Measurements from ENCODE around the gene MEP1A.

MEP1A gene

DNA sequence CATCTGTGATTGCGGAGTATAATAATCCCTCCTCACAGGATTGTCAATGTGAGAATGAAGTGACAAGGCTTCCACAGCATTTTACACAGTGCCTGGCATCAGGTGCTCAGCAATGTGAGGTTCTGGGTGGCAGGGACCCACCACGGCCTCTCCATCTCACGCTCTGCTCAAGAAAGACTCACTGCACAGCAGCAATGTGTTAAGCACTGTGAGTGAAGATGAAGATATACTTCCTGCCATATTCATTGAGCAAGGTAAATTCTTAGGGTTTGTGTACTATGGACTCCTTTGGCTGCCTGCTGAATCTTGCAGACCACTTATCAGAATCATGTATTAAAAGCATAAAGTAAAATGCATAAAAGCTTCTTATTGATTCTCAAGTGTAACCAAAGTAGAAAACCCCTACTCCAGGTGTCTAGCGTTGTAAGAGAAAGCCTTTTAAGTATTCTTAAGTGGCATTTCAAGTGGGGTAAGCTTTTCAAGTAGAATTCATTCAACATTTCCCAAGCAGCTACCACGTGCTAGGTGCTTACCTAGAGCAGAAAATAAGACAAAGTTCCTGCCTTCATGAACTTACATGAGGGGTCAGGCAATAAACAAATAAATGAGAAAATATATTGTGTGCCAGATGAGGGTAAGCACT lies 17.0 kb upstream of the MEP1A start:
- no peak overlapping the region for H3K27ac ChIP-seq
- no peak for DNase-seq (ENCODE audit: low spot score)
- CTCF ChIA-PET: no interaction called here
- POLR2A ChIA-PET (ENCODE audit: low non-redundant PET): no interaction called here
- TF ChIP-seq, protein P1, sequence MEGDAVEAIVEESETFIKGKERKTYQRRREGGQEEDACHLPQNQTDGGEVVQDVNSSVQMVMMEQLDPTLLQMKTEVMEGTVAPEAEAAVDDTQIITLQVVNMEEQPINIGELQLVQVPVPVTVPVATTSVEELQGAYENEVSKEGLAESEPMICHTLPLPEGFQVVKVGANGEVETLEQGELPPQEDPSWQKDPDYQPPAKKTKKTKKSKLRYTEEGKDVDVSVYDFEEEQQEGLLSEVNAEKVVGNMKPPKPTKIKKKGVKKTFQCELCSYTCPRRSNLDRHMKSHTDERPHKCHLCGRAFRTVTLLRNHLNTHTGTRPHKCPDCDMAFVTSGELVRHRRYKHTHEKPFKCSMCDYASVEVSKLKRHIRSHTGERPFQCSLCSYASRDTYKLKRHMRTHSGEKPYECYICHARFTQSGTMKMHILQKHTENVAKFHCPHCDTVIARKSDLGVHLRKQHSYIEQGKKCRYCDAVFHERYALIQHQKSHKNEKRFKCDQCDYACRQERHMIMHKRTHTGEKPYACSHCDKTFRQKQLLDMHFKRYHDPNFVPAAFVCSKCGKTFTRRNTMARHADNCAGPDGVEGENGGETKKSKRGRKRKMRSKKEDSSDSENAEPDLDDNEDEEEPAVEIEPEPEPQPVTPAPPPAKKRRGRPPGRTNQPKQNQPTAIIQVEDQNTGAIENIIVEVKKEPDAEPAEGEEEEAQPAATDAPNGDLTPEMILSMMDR (conservative IDR thresholded peaks at IDR 0.05; ENCODE audit: low read depth): no peak

DNA sequence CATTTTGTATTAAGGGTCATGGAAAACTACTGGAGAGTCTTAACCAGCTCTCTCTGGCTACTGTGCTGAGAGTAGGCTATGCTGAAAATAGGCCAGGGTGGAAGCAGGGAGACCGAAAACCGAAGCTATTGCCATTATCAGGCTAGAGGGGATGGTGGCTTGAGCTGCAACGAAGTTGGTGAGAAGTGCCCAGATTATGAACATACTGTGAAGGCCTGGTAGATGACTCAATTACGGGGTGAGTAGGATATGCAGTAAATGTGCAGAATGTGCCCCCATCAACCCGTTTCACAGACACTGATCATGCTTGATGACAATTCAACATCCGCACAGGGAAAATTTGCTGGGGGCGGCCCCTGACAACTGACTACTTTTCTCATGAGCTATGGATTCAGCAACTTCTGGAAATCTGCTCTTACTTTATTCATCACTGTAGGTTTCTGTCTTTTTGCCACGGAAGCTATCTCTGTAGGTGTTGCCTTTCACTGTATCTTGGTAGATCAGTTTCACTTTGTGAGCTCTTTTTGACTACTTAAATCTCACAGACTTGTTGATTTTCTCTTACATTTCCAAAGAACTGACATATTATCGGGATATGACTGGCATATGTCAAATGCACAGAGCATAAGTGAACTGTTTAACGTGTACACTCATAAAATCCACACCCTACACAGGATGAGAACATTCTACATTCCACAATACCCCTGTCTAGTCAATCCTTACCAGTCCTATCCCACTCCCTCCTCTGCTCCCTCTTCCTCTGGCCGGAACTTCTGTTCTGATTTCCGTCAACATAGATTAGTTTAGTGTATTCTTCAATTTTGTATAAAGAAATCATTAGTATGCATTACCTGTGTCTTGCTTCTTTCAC lies 15.5 kb upstream of the MEP1A start:
- ChIA-PET CTCF (no interaction called here), POLR2A (ENCODE audit: low non-redundant PET) (no interaction called here)
- TF ChIP-seq, protein P1 (conservative IDR thresholded peaks at IDR 0.05; ENCODE audit: low read depth): no peak
- no peak overlapping the region for H3K27ac ChIP-seq
- no peak for DNase-seq (ENCODE audit: low spot score)

DNA sequence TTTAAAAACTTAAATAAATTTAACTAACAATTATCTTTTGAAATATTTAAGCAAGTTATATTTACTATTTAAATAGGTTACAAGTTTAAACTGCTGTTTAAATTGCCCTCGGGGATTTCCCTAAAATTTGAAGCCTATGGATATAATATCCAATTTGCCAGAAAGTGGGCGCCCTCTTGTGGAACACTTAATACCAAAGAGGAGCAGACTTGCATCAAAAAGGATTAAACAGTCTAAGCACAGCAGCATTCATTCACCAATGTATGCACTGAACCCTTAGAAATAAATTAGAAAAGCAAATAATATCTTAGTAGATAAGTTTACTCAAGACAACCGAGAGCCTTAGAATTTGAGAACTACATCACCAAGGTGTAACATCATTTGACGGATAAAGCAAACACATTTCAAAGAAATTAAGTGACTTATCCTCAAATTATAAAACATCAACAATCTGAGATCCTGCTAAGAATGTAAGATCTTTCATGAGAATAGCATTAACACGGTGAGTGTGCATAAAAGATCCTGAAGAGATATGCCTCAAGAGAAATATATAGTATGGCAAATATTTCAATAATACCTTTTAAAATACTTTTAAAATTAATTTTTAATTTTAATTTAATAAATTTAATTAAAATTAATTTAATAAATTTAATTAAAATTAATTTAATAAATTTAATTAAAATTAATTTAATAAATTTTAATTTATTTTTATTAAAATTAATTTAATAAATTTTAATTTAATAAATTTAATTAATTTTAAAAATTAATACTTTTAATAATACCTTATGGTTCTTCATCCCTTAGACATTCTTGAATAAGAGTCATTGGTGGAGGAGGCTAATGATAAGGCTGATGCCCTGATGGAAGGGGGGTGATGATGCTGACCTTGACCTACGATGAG lies 11.5 kb upstream of the MEP1A start:
- DNase-seq (ENCODE audit: low spot score): peak; percentile 39
- POLR2A ChIA-PET (ENCODE audit: low non-redundant PET): no interaction called here
- H3K27ac ChIP-seq: no peak overlapping the region
- CTCF ChIA-PET: interaction anchor here (0.7 kb wide), 1 partner anchor 277 kb away, joined by 6 read pairs; no protein-coding TSS in a partner anchor
- TF ChIP-seq, protein P1 (conservative IDR thresholded peaks at IDR 0.05; ENCODE audit: low read depth): peak; percentile 80

DNA sequence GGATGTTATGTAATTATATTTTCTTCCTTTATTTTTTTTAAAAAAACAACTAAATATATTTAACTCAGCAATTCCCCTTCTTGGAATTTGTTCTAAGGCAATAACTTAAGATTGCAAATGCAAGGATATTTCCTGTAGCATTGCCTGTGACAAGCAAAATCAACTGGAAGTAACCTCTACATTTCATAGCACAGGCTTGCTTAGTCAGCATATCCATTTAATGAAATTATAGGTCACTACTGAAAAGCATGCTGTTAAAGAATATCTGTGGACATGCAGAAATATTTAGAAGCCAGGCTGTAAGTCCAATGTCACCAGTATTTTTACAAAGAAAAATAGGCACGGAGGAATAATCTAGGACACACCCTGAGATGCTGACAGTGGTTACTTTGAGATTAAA lies 8.7 kb upstream of the MEP1A start:
- no peak overlapping the region for H3K27ac ChIP-seq
- TF ChIP-seq, protein P1 (conservative IDR thresholded peaks at IDR 0.05; ENCODE audit: low read depth): no peak
- CTCF ChIA-PET: no interaction called here
- POLR2A ChIA-PET (ENCODE audit: low non-redundant PET): no interaction called here
- DNase-seq (ENCODE audit: low spot score): no peak

DNA sequence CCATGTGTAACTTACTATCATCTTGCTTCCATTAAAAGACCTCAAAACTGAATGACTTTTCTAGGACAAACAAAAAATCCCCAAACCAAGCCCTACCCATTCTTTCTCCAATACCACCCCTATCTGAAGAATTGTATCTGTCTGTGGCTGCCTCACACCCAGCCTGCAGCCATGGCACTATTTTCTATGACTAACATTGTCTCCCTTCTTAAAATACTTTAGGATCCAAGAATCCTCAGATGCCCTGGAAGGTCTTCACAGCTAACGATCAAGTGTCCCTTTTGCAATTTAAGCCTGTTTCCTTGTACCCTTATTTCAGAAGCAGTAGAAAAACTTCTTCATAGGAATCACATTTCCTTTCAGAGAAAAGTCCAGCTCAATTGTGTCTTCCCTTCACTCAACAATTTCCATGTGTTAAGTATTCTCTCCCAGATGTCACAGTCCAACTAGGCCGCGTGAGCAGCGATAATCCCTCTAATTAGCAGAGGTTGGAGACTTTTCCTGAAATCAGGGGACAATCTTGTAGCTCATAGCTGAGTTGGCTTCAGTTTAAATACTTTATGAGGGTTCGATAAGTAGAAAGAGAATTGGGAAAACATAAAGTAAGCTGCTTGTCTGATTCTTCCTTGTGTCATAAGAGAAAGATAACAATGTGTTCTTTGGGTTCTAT lies 5.2 kb upstream of the MEP1A start:
- TF ChIP-seq, protein P1 (conservative IDR thresholded peaks at IDR 0.05; ENCODE audit: low read depth): no peak
- CTCF ChIA-PET: interaction anchor here (0.6 to 1.2 kb wide), 4 partner anchors 36 to 882 kb away, joined by 3 to 6 read pairs (median 4); no protein-coding TSS in a partner anchor
- no peak overlapping the region for H3K27ac ChIP-seq
- POLR2A ChIA-PET (ENCODE audit: low non-redundant PET): no interaction called here
- no peak for DNase-seq (ENCODE audit: low spot score)

Measured in RWPE1 (cell line).